ENCODE data around the gene APOL6.

Gene APOL6

DNA sequence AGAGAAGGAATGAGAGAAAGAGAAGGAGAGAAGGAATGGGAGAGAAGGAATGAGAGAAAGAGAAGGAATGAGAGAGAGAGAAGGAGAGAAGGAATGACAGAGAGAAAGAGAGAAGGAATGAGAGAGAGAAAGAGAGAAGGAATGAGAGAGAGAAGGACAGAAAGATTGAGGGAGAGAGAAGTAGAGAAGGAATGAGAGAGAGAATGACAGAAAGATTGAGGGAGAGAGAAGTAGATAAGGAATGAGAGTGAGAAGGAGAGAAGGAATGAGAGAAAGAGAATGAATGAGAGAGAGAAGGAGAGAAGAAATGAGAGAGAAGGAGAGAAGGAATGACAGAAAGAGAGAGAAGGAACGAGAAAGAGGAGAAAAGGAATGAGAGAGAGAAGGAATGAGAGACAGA lies 35.3 kb downstream of the APOL6 start:
- no peak overlapping the region for H3K4me3 ChIP-seq (replicated peaks; ENCODE audit: insufficient read depth, low read length)
- no peak for TF ChIP-seq POLR2AphosphoS5 (IDR thresholded peaks at IDR 0.05; ENCODE audit: low read depth)
- TF ChIP-seq SPI1 (IDR thresholded peaks at IDR 0.05; ENCODE audit: borderline replicate concordance, low read depth), result no peak
- TF ChIP-seq, protein P1, sequence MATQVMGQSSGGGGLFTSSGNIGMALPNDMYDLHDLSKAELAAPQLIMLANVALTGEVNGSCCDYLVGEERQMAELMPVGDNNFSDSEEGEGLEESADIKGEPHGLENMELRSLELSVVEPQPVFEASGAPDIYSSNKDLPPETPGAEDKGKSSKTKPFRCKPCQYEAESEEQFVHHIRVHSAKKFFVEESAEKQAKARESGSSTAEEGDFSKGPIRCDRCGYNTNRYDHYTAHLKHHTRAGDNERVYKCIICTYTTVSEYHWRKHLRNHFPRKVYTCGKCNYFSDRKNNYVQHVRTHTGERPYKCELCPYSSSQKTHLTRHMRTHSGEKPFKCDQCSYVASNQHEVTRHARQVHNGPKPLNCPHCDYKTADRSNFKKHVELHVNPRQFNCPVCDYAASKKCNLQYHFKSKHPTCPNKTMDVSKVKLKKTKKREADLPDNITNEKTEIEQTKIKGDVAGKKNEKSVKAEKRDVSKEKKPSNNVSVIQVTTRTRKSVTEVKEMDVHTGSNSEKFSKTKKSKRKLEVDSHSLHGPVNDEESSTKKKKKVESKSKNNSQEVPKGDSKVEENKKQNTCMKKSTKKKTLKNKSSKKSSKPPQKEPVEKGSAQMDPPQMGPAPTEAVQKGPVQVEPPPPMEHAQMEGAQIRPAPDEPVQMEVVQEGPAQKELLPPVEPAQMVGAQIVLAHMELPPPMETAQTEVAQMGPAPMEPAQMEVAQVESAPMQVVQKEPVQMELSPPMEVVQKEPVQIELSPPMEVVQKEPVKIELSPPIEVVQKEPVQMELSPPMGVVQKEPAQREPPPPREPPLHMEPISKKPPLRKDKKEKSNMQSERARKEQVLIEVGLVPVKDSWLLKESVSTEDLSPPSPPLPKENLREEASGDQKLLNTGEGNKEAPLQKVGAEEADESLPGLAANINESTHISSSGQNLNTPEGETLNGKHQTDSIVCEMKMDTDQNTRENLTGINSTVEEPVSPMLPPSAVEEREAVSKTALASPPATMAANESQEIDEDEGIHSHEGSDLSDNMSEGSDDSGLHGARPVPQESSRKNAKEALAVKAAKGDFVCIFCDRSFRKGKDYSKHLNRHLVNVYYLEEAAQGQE (IDR thresholded peaks at IDR 0.05; ENCODE audit: insufficient replicate concordance, low read depth), result no peak
- no peak for TF ChIP-seq CTCF (IDR thresholded peaks at IDR 0.05; ENCODE audit: insufficient read depth, low read length)
- no peak for TF ChIP-seq GABPA (IDR thresholded peaks at IDR 0.05; ENCODE audit: low read depth)
- no peaks in the 10 kb centered on the region for H3K27me3 ChIP-seq (ENCODE audit: insufficient read depth, poor library complexity, severe bottlenecking)
- no peak overlapping the region for H3K27ac ChIP-seq (replicated peaks)
- DNase-seq (ENCODE audit: low read depth in 1 of 2, low spot score in 1 of 2), result no peak

DNA sequence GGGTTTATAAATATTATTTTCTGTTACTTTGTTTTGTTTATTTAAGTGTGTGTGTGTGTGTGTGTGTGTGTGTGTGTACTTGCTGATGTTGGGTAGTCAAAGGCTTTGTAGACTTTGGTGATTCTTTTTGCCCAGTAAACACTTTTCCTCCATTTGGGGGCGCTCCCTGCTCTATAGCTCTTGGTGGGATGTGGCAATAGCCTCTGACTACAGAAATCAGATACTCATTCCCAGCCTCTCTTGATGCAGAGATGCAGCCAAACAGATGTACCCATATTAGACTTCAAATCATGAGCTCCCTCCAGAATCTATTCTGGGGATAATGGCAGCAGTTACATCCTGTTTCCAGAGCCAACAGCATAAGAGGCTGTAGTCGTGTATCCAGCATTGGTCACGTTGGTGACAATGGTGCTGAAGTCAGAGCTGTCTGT lies 36.0 kb downstream of the APOL6 start:
- no peak for TF ChIP-seq SPI1 (IDR thresholded peaks at IDR 0.05; ENCODE audit: borderline replicate concordance, low read depth)
- TF ChIP-seq GABPA (IDR thresholded peaks at IDR 0.05; ENCODE audit: low read depth), result no peak
- no peak for TF ChIP-seq POLR2AphosphoS5 (IDR thresholded peaks at IDR 0.05; ENCODE audit: low read depth)
- H3K27me3 ChIP-seq (ENCODE audit: insufficient read depth, poor library complexity, severe bottlenecking), result no peaks in the 10 kb centered on the region
- no peak overlapping the region for H3K27ac ChIP-seq (replicated peaks)
- no peak overlapping the region for H3K4me3 ChIP-seq (replicated peaks; ENCODE audit: insufficient read depth, low read length)
- no peak for DNase-seq (ENCODE audit: low read depth in 1 of 2, low spot score in 1 of 2)

- DNase-seq (ENCODE audit: low read depth in 1 of 2, low spot score in 1 of 2), result no peak
- TF ChIP-seq POLR2AphosphoS5 (IDR thresholded peaks at IDR 0.05; ENCODE audit: low read depth) (no peak), CTCF (IDR thresholded peaks at IDR 0.05; ENCODE audit: insufficient read depth, low read length) (no peak), SPI1 (IDR thresholded peaks at IDR 0.05; ENCODE audit: borderline replicate concordance, low read depth) (no peak), GABPA (IDR thresholded peaks at IDR 0.05; ENCODE audit: low read depth) (no peak)
- TF ChIP-seq, protein P1 (IDR thresholded peaks at IDR 0.05; ENCODE audit: insufficient replicate concordance, low read depth), result no peak
- Histone ChIP-seq H3K27me3 (ENCODE audit: insufficient read depth, poor library complexity, severe bottlenecking) (no peaks in the 10 kb centered on the region), H3K4me3 (replicated peaks; ENCODE audit: insufficient read depth, low read length) (no peak overlapping the region), H3K27ac (replicated peaks) (no peak overlapping the region)
Measured at GRCh38 chr22:35684732-35685131, 36.5 kb downstream of the APOL6 start.

- no peak for TF ChIP-seq POLR2AphosphoS5 (IDR thresholded peaks at IDR 0.05; ENCODE audit: low read depth)
- TF ChIP-seq CTCF (IDR thresholded peaks at IDR 0.05; ENCODE audit: insufficient read depth, low read length), result no peak
- no peak for DNase-seq (ENCODE audit: low read depth in 1 of 2, low spot score in 1 of 2)
- no peak overlapping the region for H3K4me3 ChIP-seq (replicated peaks; ENCODE audit: insufficient read depth, low read length)
- H3K27ac ChIP-seq (replicated peaks), result no peak overlapping the region
- H3K27me3 ChIP-seq (ENCODE audit: insufficient read depth, poor library complexity, severe bottlenecking), result no peaks in the 10 kb centered on the region
Measured at GRCh38 chr22:35685731-35686130, 37.5 kb downstream of the APOL6 start.

All from HL-60 (cell line).